Omental fat pad (tissue), 4 donors: ENCODE results near the gene AMOTL2. TPM values are rescaled to one million over a fixed set of nuclear protein-coding genes. Genes with fewer than 3 reads are reported as not detected.

Source experiments
- ATAC-seq: fragments of 150-250 bp; one replicate; pipeline ENCODE4 v1.9.1; 2016; ENCODE audit warnings: mild to moderate bottlenecking, moderate library complexity; ENCODE audit not compliant: low FRiP score
- DNase-seq: peaks from one replicate; pipeline ENCODE4 v3.0.0-alpha.2; 2019; ENCODE audit warnings: low spot score
- CTCF ChIP-seq, 3 donors: fragments of 450-650 bp; IDR thresholded peaks; one replicate each; pipeline ENCODE4 v1.5.1; 2016 to 2017; ENCODE audit warnings: antibody characterized with exemption in 3 of 3, mild to moderate bottlenecking in 3 of 3, moderate library complexity in 2 of 3
- total RNA-seq, 4 donors: library from RNA; depleted of rRNA; stranded (reverse); fragments of >200 nt; gene quantifications; one replicate each; pipeline ENCODE4 v1.1.0, GENCODE V29; 2016

AMOTL2 gene
- total RNA-seq, 4 donors from 2014 or later, result 99.0 to 201 (median 158) TPM

GRCh38 chr3:134312072-134312872 is 62.0 kb downstream of the AMOTL2 start:
- no peak for TF ChIP-seq CTCF (IDR thresholded peaks at IDR 0.05)
- DNase-seq (no peak), ATAC-seq (peak; percentile 14)

- ATAC-seq (no peak), DNase-seq (no peak)
- no peak for TF ChIP-seq CTCF (IDR thresholded peaks at IDR 0.05)
These were observed 62.6 kb downstream of the AMOTL2 start for GRCh38 chr3:134311693-134312071.

GRCh38 chr3:134311265-134311664 is 63.0 kb downstream of the AMOTL2 start:
- DNase-seq, result no peak
- TF ChIP-seq CTCF (IDR thresholded peaks at IDR 0.05), result no peak
- no peak for ATAC-seq

- no peak for TF ChIP-seq CTCF (IDR thresholded peaks at IDR 0.05)
- no peak for DNase-seq
These were observed 64.1 kb downstream of the AMOTL2 start for GRCh38 chr3:134309987-134310700.

GRCh38 chr3:134308350-134308891 is 65.8 kb downstream of the AMOTL2 start:
- peak; percentile 54 for ATAC-seq

More at GRCh38 chr3:134309987-134310700, 64.1 kb downstream of the AMOTL2 start:
- no peak for ATAC-seq

GRCh38 chr3:134307425-134307824 is 66.8 kb downstream of the AMOTL2 start:
- TF ChIP-seq CTCF (IDR thresholded peaks at IDR 0.05), result no peak
- no peak for ATAC-seq
- DNase-seq, result no peak

More at GRCh38 chr3:134308350-134308891, 65.8 kb downstream of the AMOTL2 start:
- DNase-seq, result peak; percentile 88
- peak in 2 of 3 donors; percentile 98 to 99 for TF ChIP-seq CTCF (IDR thresholded peaks at IDR 0.05)
